K562 treated with DMSO at 1 percent for 12 hours (cell line): ENCODE results near the gene MLF2. TPM values are rescaled to one million over a fixed set of nuclear protein-coding genes. Genes with fewer than 3 reads are reported as not detected.

Source experiments
- total RNA-seq: library from RNA; unstranded; fragments of 300-600 nt; gene quantifications from 2 replicates; pipeline ENCODE4 v1.2.3, GENCODE V29; 2022; ENCODE audit not compliant: insufficient read depth

Gene MLF2
- 133 and 149 TPM in 2 replicates for total RNA-seq

GRCh38 chr12:6752921-6753771, at the start of gene MLF2:
Gene MLF2 (minus strand): TSS chr12:6753141. CDS start chr12:6752334, 807 bp downstream.

DNA sequence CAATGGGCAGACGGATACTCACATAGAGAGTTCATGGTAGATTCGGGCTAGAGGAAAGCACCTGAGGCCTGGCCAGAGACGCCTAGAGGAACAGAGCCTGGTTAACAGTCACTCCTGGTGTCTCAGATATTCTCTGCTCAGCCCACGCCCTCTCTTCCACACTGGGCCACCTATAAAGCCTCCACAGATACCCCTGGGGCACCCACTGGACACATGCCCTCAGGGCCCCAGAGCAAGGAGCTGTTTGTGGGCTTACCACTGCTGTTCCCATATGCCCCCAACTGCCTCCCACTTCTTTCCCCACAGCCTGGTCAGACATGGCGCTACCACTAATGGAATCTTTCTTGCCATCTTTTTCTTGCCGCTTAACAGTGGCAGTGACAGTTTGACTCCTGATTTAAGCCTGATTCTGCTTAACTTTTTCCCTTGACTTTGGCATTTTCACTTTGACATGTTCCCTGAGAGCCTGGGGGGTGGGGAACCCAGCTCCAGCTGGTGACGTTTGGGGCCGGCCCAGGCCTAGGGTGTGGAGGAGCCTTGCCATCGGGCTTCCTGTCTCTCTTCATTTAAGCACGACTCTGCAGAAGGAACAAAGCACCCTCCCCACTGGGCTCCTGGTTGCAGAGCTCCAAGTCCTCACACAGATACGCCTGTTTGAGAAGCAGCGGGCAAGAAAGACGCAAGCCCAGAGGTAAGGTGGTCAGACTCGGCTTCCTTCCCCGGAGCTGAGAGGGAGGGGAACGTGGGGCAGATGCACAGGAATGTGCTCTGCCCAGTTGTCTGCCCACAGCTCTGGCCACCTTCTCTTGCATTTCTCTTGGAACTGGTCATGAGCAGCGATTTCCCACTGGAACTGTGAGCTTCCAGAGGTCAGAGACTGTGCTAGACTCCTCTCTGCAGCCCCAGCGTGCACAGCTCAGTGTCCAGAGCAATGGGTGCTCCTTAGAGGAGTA, 36.3 kb upstream of the MLF2 start, which contains the start of gene CD4:
Gene CD4 (plus strand): TSS at position 557 of the 953 bp plus-strand sequence. CDS start 10,611 bp downstream, outside the sequence.

DNA sequence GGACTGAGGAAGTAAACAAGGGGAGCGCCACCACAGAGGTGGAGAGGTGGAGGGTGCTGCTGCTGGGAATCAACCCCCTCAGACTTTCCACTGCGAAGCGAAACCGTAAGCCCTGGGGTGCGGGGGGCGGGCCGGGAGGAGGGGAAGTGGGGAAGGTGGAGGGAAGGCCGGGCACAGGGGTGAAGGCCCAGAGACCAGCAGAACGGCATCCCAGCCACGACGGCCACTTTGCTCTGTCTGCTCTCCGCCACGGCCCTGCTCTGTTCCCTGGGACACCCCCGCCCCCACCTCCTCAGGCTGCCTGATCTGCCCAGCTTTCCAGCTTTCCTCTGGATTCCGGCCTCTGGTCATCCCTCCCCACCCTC, 19.4 kb upstream of the MLF2 start, which contains the start of gene LAG3:
Gene LAG3 (plus strand): TSS at position 190 of the 365 bp plus-strand sequence. CDS start 333 bp downstream, outside the sequence.

DNA sequence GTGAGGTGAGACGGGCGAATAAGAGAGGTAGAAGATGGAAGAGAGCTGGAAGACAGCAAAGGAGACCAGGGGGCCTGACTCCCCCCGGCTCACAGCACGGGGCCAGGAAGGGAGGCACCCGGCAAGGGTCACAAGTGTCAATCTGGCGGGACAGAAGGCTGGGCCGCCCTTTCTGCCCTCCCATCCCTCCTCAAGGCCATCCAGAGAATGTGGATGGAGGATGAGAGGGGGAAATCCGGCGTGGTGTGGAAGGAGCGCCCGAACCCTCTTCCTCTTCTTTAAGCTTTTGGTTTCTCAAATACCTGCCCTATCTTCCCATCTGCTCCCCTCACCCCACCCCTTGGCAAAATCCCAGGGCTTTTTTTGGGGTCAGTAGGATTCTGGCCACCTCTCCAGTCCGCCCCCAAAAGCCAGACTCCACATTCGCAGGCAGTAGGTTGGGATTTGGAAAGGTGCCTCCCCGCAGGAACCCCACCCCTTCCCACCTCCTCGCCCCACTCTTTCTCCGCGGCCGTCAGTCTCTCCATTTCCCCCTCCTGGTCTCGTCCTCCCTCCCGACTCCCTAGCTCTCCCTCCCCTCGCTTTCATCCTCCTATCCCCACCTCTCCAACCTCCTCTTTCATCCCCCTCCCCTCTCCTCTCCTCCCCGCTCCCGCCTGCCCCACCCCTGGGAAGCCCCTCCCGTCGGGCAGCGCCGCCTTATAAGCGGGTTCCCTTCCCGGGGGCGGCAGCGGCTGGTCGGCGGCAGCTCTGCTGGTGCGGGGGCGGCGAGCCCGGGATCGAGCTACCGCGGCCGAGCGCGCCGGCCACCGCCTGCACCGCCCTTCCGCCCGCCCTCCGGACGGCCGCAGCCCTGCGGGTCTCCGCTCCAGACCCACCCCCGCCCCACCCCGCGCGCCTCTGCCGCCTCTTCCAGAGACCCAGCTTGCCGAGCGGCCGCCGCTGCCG, 13.0 kb upstream of the MLF2 start, which contains the start of gene PTMS:
Gene PTMS (plus strand): TSS at position 730 of the 948 bp plus-strand sequence. CDS start 343 bp downstream, outside the sequence.

DNA sequence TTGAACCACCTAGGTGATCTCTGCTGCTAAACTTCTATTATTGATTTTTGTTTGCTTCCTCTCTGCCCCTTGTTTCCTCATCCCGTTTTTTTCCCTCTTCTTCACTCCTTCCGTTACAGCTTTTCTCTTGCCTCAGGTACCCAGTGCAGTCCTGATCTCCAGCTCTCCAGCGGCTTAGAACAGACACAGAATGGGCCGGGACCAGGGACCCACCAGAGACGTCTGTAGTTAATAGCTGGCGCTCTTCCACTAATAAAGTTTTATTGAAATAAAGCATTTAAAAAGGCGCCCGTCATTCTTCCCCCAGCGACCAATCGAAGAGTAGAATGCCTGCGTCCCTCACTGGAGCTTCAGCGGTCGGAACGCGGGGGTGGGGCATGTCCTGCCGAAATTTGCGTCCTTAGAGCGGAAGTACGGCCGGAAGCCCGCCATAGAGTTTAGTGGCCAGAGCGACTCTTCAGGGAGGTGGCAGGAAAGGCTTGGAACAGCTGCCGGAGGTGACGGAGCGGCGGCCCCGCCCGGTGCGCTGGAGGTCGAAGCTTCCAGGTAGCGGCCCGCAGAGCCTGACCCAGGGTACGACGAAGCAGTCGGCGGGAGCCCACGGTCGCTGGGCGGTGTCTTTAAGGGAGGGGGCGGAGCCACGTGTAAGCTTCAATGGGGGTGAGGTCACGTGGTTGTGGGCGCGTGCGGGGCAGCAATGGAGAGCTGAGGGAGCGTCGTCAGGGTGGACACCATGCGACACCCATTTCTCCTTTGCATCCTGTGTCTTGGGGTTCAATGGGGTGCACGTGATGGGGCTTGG, 29.1 kb downstream of the MLF2 start, which contains the start of gene COPS7A:
Gene COPS7A (plus strand): TSS at position 440 of the 802 bp plus-strand sequence. CDS start 611 bp downstream, outside the sequence.

GRCh38 chr12:6700646-6701051, 52.3 kb downstream of the MLF2 start, which contains the start of gene PIANP:
Gene PIANP (minus strand): TSS chr12:6700815. CDS start chr12:6698061, 2,754 bp downstream.

Other genes starting within 250 kb of the MLF2 start
- gene GAPDH, start 218.6 kb downstream of the MLF2 start, total RNA-seq, result 2,249 and 2,330 TPM in 2 replicates
- 0.77 TPM in 1 of 2 replicates, not detected in the other for gene IFFO1, start 197.1 kb downstream of the MLF2 start, total RNA-seq
- 9.0 and 35.2 TPM in 2 replicates for gene NOP2, start 184.8 kb downstream of the MLF2 start, total RNA-seq
- 176 and 289 TPM in 2 replicates for gene CHD4, start 145.8 kb downstream of the MLF2 start, total RNA-seq
- 4.9 and 11.5 TPM in 2 replicates for gene LPAR5, start 117.2 kb downstream of the MLF2 start, total RNA-seq
- 4.4 and 7.7 TPM in 2 replicates for gene ACRBP, start 105.7 kb downstream of the MLF2 start, total RNA-seq
- 22.3 and 34.4 TPM in 2 replicates for gene ING4, start 90.0 kb downstream of the MLF2 start, total RNA-seq
- 7.5 and 38.1 TPM in 2 replicates for gene ZNF384, start 63.8 kb downstream of the MLF2 start, total RNA-seq
- not detected in 2 replicates for gene PIANP, start 52.3 kb downstream of the MLF2 start, total RNA-seq
- gene COPS7A, start 29.1 kb downstream of the MLF2 start, total RNA-seq, result 21.1 and 32.5 TPM in 2 replicates
- gene PTMS, start 13.2 kb upstream of the MLF2 start, total RNA-seq, result 336 and 424 TPM in 2 replicates
- 0.92 and 1.6 TPM in 2 replicates for gene LAG3, start 19.4 kb upstream of the MLF2 start, total RNA-seq
- 0.70 TPM in 1 of 2 replicates, not detected in the other for gene CD4, start 36.4 kb upstream of the MLF2 start, total RNA-seq
- 2.0 and 3.7 TPM in 2 replicates for gene GPR162, start 68.7 kb upstream of the MLF2 start, total RNA-seq
- 17.7 and 18.5 TPM in 2 replicates for gene P3H3, start 75.3 kb upstream of the MLF2 start, total RNA-seq
- 3.0 and 3.1 TPM in 2 replicates for gene GNB3, start 87.8 kb upstream of the MLF2 start, total RNA-seq
- gene CDCA3, start 98.1 kb upstream of the MLF2 start, total RNA-seq, result 32.5 and 43.7 TPM in 2 replicates
- gene USP5, start 99.0 kb upstream of the MLF2 start, total RNA-seq, result 45.6 and 61.5 TPM in 2 replicates
- gene TPI1, start 114.4 kb upstream of the MLF2 start, total RNA-seq, result 410 and 515 TPM in 2 replicates
- gene SPSB2, start 120.2 kb upstream of the MLF2 start, total RNA-seq, result 5.4 and 6.6 TPM in 2 replicates
- 4.7 and 13.1 TPM in 2 replicates for gene LRRC23, start 151.7 kb upstream of the MLF2 start, total RNA-seq
- gene ENO2, start 161.4 kb upstream of the MLF2 start, total RNA-seq, result 29.5 and 40.4 TPM in 2 replicates
- 15.3 and 39.8 TPM in 2 replicates for gene ATN1, start 174.8 kb upstream of the MLF2 start, total RNA-seq
- not detected in 2 replicates for gene RNU7-1, start 190.7 kb upstream of the MLF2 start, total RNA-seq
- 403 and 716 TPM in 2 replicates for gene C12orf57, start 190.9 kb upstream of the MLF2 start, total RNA-seq
- 8.0 and 8.3 TPM in 2 replicates for gene PTPN6, start 198.2 kb upstream of the MLF2 start, total RNA-seq
- 261 and 278 TPM in 2 replicates for gene PHB2, start 217.5 kb upstream of the MLF2 start, total RNA-seq
- gene EMG1, start 217.8 kb upstream of the MLF2 start, total RNA-seq, result 14.9 and 18.5 TPM in 2 replicates